HG03571 (cell line): ENCODE results near the gene DNAJB1.

Experiments
- ATAC-seq: cut with Tn5 transposase; IDR thresholded peaks from one replicate; pipeline ENCODE4 v1.9.1; 2021; ENCODE audit not compliant: unreplicated experiment

DNAJB1 gene

DNA sequence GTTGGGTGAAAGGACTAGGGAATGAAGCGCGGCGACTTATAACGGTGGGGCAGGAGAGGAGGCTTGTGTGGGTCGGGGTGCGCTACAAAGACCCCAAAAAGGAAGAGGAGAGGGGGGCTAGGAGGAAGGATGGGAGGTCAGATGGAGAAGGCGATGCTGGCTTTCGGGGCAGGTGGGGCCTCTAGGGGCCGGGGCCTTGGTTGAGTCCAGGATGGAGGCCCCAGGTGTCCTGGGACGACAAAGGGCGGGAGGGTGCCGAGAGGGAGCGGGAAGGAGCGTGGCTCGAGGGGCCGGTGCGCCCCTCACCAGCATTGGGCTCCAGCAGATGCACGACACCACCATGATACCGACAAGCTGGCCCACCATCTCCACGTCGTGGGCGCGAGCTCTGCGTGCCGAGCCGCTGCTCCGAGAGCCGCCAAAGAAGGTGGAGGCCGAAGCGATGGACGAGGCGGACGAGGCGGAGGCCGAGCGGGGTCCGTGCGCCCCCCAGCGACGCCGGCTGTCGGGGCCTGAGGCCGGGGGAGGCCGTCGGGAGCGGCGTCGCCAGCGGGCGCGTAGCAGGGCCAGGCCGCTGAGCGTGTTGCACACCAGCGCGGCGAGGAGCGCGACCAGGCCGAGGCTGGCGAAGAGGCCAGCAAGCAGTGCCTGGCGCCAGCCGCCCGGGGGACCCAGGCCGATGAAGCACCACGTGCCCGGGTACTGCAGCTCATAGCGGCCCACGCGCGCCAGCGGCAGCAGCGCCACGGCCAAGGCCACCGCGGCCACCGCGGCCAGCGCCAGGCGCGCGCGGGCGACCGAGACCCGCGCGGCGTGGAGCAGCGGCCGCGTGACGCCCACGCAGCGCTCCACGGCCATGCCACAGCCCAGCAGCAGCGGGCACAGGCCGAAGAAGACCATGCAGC lies 44.9 kb downstream of the DNAJB1 start:
- ATAC-seq, result no peak

DNA sequence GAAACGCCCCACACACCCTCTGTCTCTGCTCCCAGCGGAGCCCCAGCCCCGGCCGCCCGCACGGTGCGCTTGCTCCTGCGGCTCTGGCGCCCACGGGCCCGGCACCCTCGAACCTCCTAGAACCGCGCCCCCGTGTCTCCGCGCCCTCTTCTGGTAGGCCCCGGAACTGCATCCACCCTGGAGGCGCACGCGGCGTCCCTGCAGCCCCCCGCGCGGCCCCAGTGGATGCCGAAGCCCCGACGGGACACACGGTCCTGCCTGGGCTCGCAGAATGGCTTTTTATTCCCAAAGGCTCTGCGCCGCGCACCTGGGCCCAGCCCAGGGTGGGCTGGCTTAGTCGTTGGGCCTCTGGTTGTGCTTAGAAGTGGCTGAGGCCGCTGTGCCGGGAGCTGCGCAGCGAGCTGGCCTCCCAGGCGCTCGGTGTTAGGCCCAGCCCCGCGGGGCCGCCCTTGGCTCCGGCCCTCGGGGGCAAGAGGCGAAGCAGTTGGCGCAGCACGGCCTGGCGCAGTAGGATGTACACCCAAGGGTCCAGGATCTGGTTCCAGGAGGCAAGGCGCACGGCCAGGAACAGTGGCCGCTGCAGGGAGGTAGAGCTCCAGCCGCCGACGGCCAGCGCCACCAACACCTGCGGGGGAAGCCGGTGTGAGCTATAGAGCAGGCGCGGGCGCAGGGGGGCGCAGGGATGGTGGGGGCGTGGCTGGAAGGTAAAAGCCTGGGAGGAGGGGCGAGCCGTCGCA lies 45.8 kb downstream of the DNAJB1 start:
- ATAC-seq, result no peak

DNA sequence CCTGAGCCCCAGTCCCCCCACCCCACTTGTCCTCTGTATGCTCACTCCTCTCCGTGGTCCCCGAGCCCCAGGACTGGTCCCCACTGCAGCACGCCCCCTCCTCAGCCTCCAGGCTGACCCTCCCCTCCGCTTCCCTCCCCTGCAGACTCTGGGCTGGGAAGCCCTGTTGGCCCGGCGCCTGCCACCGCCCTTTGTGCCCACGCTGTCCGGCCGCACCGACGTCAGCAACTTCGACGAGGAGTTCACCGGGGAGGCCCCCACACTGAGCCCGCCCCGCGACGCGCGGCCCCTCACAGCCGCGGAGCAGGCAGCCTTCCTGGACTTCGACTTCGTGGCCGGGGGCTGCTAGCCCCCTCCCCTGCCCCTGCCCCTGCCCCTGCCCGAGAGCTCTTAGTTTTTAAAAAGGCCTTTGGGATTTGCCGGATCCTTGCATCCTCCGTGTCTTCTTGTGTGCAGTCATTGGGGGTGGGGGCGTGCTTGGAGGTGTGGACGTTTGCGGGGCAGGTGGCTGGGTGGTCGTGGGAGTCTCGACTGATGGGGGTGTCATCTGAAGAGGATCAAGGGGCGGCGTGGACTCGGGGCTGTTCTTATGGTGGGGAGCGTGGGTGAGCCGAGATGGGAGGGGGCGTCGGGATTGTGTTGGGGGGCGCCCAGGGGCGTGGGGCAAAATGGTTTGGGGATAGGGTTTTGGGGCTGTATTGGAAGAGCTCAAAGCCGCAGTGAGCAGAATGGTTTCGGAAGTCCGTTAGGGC lies 46.6 kb downstream of the DNAJB1 start:
- ATAC-seq, result no peak

DNA sequence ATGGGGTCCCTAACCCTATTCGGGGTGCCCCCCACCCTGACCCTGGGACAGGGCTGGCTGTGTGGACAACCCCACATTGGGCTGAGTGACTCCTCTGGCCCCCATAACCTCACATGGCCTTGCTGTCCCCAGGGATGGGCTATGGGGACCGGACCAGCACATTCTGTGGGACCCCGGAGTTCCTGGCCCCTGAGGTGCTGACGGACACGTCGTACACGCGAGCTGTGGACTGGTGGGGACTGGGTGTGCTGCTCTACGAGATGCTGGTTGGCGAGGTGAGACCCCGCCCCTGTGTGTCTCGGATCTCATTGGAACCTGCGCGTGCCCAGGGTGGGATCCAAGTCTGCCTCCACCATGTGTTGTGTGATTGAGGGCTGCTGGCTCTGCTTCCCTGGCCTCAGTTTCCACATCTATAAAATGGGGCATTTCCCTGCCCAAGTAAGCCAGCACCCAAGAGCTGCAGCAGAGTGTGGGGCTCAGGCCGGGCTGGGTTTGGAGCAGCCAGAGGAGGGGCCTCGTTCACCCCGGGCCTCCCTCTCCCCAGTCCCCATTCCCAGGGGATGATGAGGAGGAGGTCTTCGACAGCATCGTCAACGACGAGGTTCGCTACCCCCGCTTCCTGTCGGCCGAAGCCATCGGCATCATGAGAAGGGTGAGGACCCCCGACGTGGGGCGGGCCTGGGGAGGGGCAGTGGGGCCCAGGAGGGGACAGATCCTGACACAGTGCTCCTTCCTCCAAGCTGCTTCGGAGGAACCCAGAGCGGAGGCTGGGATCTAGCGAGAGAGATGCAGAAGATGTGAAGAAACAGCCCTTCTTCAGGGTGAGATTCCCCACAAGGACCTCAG lies 47.9 kb downstream of the DNAJB1 start:
- ATAC-seq, result no peak

DNA sequence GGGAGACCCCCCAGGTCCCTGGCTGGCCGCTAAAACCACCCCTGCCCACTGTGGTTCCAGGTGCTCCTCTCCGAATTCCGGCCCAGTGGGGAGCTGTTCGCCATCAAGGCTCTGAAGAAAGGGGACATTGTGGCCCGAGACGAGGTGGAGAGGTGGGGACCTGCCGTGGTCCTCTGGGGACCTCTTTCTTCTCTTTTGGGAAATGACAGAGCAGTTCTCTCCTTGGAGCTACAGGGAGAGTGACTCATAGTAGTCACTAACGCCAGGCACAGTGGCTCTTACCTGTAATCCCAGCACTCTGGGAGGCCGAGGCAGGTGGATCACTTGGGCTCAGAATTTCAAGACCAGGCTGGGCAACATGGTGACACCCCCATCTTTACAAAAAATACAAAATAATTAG lies 50.4 kb downstream of the DNAJB1 start:
- ATAC-seq, result no peak

DNA sequence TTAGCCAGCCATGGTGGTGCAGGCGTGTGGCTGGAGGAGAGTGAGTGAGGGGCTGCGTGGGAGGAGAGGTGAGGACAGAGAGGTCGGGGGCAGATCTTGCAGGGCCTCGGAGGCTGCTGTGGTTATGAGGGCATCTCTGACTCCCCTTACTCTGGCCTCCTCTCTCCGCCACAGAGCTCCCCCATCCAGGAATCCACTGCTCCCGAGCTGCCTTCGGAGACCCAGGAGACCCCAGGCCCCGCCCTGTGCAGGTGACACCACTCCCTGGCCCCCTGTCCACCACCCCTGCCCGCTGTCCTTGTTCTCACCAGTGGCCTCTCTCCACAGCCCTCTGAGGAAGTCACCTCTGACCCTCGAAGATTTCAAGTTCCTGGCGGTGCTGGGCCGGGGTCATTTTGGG lies 50.8 kb downstream of the DNAJB1 start:
- no peak for ATAC-seq
